ENCODE data around the gene DCDC1.

Gene DCDC1

DNA sequence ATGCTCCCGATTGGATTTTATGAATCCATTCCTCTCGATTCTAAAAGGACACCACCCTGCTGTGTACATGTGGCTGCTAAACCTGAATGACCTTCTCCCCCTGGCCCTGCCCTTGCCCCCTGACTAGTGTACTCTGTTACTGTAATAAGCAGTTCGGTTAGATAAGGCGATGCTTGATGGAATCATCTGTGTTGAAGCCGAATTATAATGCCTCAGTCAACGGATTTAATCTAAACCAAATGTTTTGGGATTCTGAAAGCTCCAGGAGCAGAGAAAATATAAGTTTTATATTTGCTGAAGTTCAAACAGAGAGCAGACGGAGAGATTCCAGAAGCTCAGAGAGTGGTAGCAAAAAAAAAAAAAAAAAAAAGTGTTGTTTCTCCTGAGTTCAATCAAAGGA is 508.0 kb downstream of the DCDC1 start:
- DNase-seq (ENCODE audit: low read depth in 2 of 3, low spot score in 2 of 3) = no peak

DNA sequence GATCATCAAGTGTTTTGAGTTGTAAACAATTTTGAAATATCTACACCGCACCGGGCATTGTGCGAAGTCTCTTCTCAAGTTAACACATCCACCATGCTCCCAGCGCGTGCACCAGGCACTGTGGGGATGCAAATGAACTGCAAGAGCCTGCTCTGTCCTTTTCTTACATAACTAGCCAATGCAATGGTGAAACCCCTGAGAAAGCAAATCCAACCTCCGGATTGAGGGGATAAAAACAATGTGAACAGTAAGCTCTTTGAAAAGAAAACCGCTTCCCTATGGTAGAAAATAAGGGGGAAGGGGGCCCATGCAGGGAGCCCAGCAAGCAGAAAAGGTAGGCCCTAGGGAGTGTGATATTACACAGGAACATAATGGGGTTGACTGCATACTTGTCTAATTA is 508.5 kb downstream of the DCDC1 start:
- no peak for DNase-seq (ENCODE audit: low read depth in 2 of 3, low spot score in 2 of 3)

DNA sequence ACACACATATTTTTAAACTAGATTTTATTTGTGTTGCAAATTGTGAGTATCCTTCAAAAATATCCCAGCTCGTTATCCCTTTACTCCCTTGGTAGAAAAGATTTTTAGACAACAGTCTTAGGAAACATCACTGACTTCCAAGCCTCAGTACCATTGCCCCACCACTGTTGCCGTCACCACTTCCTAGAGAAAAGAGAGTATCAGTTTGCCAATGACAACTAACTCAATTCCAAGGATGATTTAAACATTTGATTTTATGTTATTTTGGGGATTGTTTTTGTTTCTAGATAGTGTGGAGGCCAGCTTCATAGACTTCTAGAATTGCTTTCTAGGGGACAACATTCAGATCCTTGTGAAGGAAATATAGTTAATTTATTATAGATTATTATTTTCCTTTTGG is 509.4 kb downstream of the DCDC1 start:
- DNase-seq (ENCODE audit: low read depth in 2 of 3, low spot score in 2 of 3) = no peak

DNA sequence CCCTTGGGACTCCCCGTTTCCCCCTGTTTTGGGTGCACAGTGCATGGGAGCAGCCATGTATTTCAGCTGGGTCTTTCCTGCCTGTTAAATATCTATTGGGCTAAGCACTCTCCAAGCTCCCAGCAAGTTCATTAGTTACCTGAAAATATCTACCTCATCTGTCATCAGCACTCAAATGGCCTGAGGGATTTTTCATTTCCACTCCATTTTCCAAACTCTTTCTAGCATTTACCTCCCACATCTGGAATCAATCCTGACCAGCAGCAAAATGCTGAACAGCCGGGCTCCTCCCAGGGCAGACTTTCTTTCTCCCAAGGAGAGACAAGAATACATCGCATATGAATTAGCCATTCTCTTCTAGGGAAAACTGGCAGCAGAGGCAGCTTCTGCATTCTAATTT is 509.9 kb downstream of the DCDC1 start:
- DNase-seq (ENCODE audit: low read depth in 2 of 3, low spot score in 2 of 3) = no peak

DNA sequence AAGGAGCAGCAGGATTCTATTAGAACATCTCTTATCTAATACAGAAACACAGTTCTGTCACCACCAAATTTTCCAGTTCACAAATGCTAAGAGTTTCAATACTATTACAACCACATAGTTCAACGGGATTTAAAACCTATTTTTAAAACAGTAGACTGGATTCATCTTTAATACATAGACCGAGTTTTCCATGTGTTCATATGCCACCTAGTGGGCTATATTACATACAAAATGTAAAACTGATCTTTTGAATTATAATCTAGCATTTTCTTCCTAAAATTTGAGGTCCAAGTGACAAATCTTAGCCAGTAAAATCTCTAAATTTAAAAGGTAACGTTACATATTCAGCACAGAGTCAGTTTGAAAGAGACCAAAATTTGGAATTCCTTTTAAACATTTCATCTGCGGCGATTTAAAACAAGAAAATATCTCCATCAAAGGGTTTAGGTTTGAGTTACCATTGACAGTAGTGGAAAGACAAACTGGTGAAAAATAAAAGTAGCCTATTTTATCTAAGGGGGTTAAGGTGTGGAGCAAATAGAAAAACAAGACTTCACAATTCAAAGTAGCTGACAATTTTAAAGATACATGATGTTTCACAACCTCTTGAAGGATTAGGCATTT is 514.0 kb downstream of the DCDC1 start:
- no peak for DNase-seq (ENCODE audit: low read depth in 2 of 3, low spot score in 2 of 3)

DNA sequence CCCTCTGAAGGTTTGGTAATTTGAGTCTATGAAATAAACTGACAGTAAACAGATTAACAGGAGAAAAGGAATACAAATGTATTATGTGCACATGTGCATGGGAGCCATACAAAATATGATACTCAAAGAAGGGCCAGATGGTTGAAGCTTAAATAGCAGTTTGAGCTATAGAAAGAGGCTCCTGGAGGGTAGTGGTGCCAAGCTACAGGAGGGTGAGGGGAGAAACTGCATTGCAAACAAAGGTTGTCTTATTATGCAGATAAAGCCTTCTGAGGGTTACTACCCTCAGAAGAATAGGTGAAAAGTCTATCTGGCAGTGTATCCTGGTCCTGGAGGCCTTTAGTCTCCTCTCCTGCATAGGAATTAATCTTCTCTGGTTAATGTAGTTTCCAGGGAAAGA is 516.1 kb downstream of the DCDC1 start:
- DNase-seq (ENCODE audit: low read depth in 2 of 3, low spot score in 2 of 3) = no peak

DNA sequence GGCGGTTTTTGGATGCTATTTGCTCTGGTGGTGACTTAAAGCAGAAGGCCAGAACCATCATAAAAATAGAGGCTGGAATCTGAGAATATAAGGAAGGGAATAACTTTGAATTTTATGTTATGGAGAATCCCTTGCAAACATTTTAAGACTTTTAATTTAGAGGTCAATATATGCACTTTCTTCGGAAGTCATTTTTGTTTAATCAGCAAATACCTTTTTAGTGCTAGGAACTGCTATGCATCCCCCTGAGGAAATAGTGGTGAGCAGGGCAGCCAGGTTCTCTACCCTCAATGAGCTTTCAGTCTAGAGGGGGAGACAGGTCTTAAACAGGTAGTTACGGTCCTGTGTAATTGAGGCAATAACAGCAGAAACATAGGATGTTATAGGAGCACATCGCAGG is 516.9 kb downstream of the DCDC1 start:
- no peak for DNase-seq (ENCODE audit: low read depth in 2 of 3, low spot score in 2 of 3)

DNA sequence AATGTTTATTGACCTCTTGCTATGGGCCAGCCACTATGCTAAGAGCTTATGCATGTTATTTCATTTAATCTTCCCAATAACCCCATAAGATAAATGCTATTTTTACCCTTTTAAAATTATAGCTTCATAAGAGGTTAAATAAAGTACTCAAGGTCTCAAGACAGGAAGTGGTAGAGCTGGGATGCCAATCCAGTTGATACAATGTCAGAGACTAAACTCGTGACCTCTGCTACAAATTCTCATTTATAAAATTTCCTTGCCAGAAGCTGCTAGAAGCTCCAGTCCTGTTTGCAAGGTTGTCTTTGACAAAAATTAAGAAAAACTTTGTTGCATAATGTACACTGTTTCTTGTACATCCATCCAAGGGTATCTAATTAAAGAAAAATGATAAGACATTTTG is 517.4 kb downstream of the DCDC1 start:
- no peak for DNase-seq (ENCODE audit: low read depth in 2 of 3, low spot score in 2 of 3)

DNA sequence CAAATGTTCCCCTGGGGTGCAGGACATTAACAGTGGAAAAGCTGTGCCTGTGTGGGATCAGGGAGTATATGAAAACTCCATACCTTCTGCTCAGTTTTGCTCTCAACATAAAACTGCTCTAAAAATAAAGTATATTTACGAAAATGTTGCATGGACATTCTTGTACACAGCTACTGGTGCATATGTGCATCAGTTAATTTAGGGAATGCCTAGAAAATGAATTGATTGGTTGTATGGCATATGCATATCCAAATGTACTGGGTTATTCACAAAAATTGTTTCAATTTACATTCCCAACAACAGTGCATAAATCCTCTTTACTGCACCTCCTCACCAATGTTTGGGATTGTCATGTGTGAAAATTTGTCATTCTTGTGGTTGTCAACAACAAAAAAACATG is 532.3 kb downstream of the DCDC1 start:
- DNase-seq (ENCODE audit: low read depth in 2 of 3, low spot score in 2 of 3) = no peak

DNA sequence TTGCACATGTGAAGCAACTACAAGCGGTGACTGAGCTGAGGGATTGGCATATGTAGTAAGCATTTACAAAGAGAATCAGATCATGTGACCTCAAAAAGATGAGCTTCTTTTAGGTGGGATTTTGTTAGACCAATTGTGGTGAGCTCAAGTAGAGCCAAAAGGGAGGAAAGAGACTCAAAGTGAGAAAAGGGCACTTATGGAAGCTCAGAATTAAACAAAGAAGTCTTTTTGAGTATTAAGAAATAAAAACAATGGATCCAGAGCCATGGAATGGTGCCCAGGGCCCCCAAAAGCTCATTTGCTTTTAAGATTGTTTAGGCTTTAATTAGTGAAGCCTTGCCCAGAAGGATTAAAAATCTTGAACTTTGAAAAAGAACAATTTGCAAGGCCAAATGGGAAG is 536.7 kb downstream of the DCDC1 start:
- DNase-seq (ENCODE audit: low read depth in 2 of 3, low spot score in 2 of 3) = no peak

DNA sequence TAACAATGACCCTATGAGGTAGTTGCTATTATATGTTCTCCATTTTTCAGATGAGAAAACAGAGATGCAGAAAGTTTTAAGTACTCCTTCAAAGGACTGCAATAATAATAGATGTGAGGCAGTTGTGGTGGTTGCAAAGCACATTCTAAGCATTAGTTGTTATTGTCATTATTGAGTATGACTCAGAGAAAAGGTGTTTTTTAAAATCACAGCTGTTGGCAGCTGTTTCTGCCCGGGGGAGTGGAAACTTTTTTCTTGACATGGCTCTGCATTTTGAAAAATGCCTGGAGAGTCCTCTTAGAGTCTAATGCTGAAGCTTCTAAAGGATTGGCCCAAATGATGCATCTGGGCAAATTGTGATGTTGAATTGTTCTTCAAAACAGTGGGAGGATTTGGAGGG is 538.9 kb downstream of the DCDC1 start:
- DNase-seq (ENCODE audit: low read depth in 2 of 3, low spot score in 2 of 3) = no peak

DNA sequence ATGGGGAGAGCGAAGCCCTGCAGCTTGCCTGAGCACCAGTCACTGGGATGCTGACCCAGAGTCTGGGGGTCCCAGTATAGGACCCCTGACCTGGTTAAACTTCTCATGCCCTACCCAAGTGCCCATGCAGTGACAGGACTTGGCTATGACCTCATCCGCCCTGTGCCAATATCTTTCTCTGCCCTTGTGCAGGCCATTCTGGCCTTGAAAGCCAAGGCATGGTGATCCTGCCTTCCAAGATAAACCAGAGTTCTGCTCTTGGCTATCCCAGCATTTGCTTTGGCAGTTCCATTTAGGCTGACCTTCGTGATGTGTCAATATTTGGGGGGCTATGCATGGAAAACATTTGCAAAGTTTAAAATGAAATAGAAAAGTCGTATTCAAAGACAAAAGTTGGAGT is 542.6 kb downstream of the DCDC1 start:
- no peak for DNase-seq (ENCODE audit: low read depth in 2 of 3, low spot score in 2 of 3)

DNA sequence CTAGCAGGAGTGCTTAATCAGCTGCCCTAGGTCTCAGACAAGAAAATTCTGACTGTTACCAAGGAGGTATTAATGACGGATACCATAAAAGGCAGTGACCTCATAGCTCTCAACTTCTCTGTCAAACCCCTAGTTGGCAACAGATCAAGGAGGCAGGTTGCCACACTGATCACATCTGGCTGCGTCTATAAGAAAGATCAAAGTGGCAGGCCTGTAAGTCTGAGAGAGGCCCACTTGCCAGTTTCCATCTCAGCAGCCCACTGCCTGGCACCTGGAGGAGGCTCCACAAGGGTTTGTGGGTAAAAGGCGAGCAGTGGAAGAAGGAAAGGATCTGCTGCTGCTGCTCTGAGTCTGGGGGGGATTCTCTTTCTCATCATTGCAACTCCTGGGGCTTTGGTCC is 543.8 kb downstream of the DCDC1 start:
- no peak for DNase-seq (ENCODE audit: low read depth in 2 of 3, low spot score in 2 of 3)

DNA sequence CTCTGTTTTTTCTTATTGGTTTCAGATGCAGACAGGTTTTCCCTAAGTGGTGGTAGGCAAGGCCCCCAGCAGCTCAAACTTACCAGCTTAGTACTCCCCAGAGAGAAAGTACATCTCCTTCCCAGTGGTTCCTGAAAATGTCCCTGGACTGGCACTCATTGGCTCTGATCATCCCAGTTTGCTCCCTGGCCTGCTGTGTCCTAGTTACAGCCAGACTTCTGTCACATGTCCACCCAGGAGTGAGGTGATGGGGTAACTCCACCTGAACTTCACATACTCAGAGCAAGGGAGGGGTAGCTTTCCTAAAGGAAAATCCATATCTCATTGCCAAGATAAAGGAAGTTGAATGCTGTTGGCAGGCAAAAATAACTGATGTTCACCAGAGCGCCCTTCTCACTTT is 546.4 kb downstream of the DCDC1 start:
- no peak for DNase-seq (ENCODE audit: low read depth in 2 of 3, low spot score in 2 of 3)

DNA sequence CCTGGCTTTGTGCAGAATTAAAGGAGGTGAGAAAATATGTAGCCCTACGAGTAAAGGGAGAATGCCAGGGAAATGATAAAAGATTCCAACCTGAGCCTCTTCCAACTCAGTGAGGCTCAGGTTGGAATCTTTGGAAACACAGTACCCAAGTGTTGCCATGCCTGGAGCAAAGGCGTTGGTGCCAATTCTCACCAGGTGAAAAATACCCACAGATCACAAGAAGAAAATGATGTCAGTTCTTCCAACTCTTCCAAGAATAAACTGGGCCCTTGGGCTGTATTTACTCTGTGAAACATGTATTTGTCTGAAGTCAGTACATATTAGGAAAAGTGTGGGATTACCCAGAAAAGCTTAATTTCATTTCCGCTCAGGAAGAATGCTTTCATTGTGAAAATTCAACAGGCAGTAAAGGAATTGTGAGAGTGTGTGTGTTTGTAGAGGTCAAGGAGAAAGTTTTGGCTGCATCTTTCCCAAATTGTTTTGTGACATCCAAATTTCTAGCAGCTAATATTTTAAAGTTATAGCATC is 548.0 kb downstream of the DCDC1 start:
- DNase-seq (ENCODE audit: low read depth in 2 of 3, low spot score in 2 of 3) = no peak

DNA sequence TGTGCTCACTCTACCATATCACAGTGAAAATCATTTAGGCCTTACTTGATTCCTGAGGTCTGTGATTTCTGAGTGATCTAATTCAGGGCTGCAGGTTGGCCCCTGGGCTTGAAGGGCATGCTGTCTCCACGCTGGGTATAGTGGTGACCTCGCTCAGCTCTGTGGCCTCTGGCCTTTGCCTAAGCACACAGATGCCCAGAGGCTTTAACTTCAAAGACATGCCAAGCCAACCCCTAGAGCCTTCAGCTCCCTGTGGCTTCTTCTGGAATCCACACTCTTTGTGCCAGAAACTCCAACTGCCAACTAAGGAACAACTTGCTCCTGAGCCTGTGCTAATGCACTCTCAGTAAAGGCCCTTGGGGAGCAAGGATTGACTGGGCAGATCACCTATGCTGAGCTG is 550.8 kb downstream of the DCDC1 start:
- DNase-seq (ENCODE audit: low read depth in 2 of 3, low spot score in 2 of 3) = no peak

DNA sequence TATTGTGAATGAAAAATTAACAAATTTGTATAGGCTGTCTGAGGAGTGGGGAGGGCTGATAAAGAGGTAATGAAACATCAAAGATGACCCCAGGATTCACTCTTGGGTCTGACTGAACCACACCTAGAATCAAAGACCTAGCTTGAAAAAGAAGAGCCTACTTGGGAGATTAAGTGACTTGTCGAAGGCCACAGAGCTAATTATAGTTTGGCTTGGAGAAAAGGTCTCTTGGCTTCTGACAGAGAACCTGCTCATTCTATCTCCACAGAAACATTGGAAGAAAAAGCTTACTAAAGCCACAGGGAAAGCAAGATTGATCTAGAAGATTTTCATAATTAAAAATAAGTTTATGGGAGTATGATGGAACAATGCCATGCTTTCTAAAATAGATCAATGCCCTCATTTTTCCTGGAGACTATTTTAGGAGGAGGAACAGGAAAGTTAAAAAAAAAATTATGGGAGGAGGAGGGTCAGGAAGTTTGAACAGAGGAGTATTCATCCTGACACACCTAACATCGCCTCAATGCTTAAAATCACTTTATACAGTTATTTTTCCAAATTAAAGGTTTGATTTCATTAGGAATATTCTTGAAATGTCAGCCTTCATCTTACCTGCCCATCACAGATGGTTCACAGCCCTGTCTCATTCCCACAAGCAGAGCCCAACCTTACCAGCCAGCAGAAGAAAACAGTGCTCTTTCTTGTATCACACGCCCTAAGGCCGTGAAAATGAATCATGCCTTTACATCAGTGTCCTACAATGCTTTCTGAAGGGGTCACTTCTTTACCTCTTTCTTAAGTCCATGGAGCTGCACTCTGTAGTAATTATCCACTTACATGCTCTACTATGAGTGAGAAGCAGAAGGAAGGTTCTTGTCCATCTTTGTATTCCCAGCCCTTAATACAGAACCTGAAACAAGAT is 552.3 kb downstream of the DCDC1 start:
- no peak for DNase-seq (ENCODE audit: low read depth in 2 of 3, low spot score in 2 of 3)

DNA sequence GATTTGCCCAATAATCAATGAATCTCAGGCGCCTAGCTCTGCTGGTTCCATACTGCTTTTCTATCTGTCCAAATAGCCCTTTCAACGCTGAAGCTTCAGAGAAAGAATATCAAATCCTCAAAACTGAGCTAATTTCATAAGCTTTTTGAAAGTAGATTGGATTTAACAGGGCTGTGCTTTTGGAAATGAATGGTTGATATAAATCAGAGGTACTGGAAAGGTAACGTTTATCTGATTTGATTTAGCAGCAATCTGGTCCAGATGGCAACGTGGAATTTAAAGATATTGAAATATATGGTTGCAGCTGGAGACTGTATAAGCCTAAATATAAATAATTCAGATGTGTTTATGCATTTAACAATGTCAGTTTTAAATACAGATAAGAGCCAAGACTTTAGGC is 553.9 kb downstream of the DCDC1 start:
- DNase-seq (ENCODE audit: low read depth in 2 of 3, low spot score in 2 of 3) = no peak

DNA sequence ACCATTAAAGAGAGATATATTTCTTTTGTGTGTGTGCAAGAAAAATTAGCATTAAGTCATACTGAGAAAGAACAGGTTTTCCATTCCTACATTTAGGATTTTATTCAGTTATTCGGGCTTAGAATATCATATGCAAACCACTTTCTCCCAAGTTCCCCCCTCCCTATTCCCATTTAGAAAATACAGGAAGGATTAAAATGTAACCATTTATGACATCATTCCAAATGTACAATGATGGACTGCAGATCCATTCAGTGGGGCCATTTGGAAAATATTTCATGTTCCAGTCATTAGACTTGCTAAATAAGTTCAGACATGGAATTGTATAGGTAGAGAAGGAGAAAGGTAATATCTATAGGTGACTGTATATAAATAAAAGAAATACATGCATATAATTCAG is 554.8 kb downstream of the DCDC1 start:
- no peak for DNase-seq (ENCODE audit: low read depth in 2 of 3, low spot score in 2 of 3)
